ENCODE data around the gene PANK1. TPM values are rescaled to one million over a fixed set of nuclear protein-coding genes. Genes with fewer than 3 reads are reported as not detected.

Gene PANK1
- total and polyA plus RNA-seq, 9 of the 15 experiments (the other 6 are each of a cell fraction or from before 2014, with no cell fraction given) = 1.7 to 10.7 (median 6.5) TPM

DNA sequence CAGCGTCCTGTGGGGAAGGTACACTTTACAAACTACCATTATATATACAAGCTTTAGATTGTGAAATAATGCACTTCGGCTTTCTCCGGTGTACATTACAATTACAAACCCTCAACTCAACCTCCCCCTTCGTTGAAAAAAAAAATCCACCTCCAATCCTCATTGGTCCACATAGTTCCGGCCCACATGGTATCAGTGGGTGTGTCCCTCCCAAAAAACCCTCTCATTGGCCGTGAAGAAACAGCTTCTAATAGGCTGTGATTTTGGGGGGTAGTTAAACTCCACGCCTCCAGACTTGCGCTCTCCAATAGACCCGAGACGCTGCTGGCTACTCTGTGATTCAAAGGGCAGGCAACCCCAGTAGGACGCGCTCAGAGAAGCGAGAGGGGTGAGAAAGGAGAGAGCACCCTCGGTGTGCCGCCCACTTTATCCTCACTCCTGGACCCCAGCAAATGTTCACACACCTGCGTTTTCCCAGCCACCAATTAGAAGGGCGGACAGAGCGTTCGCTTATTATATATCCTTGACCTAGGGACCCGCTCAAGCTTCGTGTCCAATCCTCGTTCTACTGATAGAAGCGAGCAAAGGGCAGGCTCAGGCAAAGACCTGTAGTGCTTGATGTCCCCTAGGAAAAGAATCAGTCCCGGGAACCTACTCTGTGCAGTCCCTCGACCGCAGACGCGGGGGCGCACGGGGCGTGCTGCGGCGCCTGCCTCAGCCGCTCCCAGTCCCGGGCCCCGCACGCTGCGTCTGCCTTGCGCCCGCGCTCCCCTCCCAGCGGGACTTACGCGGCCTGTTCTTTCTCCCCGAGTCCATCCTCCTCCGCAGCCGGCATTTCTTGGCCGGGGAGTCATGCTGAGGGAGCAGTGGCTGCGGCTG, 991 bp downstream of the PANK1 start (continued):
- TF ChIP-seq RBM15 (IDR thresholded peaks at IDR 0.05; ENCODE audit: insufficient read depth, low read length) = no peak
- no peak for TF ChIP-seq FOXA1 (IDR thresholded peaks at IDR 0.05; ENCODE audit: borderline replicate concordance)
- TF ChIP-seq SMARCC2 (IDR thresholded peaks at IDR 0.05; ENCODE audit: low read depth) = no peak; the same call in 1 of the 2 replicates
- TF ChIP-seq, protein P1, sequence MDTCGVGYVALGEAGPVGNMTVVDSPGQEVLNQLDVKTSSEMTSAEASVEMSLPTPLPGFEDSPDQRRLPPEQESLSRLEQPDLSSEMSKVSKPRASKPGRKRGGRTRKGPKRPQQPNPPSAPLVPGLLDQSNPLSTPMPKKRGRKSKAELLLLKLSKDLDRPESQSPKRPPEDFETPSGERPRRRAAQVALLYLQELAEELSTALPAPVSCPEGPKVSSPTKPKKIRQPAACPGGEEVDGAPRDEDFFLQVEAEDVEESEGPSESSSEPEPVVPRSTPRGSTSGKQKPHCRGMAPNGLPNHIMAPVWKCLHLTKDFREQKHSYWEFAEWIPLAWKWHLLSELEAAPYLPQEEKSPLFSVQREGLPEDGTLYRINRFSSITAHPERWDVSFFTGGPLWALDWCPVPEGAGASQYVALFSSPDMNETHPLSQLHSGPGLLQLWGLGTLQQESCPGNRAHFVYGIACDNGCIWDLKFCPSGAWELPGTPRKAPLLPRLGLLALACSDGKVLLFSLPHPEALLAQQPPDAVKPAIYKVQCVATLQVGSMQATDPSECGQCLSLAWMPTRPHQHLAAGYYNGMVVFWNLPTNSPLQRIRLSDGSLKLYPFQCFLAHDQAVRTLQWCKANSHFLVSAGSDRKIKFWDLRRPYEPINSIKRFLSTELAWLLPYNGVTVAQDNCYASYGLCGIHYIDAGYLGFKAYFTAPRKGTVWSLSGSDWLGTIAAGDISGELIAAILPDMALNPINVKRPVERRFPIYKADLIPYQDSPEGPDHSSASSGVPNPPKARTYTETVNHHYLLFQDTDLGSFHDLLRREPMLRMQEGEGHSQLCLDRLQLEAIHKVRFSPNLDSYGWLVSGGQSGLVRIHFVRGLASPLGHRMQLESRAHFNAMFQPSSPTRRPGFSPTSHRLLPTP (IDR thresholded peaks at IDR 0.05; ENCODE audit: borderline replicate concordance, extremely low read depth, insufficient read length) = no peak
- TF ChIP-seq E2F3 (CRISPR knock-in tag; IDR thresholded peaks at IDR 0.05) = no peak
- TF ChIP-seq ZNF311 (CRISPR knock-in tag; IDR thresholded peaks at IDR 0.05) = no peak
- TF ChIP-seq RBFOX2 (IDR thresholded peaks at IDR 0.05; ENCODE audit: low read depth, low read length) = peak; percentile 78
- TF ChIP-seq CREB1 (IDR thresholded peaks at IDR 0.05) = no peak
- no peak for TF ChIP-seq CREB1 (CRISPR knock-in tag; IDR thresholded peaks at IDR 0.05)
- no peak for TF ChIP-seq TEAD1 (CRISPR knock-in tag; IDR thresholded peaks at IDR 0.05)
- TF ChIP-seq, protein P2, sequence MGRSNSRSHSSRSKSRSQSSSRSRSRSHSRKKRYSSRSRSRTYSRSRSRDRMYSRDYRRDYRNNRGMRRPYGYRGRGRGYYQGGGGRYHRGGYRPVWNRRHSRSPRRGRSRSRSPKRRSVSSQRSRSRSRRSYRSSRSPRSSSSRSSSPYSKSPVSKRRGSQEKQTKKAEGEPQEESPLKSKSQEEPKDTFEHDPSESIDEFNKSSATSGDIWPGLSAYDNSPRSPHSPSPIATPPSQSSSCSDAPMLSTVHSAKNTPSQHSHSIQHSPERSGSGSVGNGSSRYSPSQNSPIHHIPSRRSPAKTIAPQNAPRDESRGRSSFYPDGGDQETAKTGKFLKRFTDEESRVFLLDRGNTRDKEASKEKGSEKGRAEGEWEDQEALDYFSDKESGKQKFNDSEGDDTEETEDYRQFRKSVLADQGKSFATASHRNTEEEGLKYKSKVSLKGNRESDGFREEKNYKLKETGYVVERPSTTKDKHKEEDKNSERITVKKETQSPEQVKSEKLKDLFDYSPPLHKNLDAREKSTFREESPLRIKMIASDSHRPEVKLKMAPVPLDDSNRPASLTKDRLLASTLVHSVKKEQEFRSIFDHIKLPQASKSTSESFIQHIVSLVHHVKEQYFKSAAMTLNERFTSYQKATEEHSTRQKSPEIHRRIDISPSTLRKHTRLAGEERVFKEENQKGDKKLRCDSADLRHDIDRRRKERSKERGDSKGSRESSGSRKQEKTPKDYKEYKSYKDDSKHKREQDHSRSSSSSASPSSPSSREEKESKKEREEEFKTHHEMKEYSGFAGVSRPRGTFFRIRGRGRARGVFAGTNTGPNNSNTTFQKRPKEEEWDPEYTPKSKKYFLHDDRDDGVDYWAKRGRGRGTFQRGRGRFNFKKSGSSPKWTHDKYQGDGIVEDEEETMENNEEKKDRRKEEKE (IDR thresholded peaks at IDR 0.05; ENCODE audit: borderline replicate concordance in 1 of 2, control insufficient read depth in 1 of 2, low read depth in 2 of 2, low read length in 1 of 2) = no peak
- TF ChIP-seq MTF1 (CRISPR knock-in tag; IDR thresholded peaks at IDR 0.05; ENCODE audit: borderline replicate concordance) = no peak
- TF ChIP-seq, protein P3, sequence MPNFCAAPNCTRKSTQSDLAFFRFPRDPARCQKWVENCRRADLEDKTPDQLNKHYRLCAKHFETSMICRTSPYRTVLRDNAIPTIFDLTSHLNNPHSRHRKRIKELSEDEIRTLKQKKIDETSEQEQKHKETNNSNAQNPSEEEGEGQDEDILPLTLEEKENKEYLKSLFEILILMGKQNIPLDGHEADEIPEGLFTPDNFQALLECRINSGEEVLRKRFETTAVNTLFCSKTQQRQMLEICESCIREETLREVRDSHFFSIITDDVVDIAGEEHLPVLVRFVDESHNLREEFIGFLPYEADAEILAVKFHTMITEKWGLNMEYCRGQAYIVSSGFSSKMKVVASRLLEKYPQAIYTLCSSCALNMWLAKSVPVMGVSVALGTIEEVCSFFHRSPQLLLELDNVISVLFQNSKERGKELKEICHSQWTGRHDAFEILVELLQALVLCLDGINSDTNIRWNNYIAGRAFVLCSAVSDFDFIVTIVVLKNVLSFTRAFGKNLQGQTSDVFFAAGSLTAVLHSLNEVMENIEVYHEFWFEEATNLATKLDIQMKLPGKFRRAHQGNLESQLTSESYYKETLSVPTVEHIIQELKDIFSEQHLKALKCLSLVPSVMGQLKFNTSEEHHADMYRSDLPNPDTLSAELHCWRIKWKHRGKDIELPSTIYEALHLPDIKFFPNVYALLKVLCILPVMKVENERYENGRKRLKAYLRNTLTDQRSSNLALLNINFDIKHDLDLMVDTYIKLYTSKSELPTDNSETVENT (CRISPR knock-in tag; IDR thresholded peaks at IDR 0.05) = no peak
- TF ChIP-seq TRIM24 (IDR thresholded peaks at IDR 0.05) = no peak
- TF ChIP-seq, protein P4, sequence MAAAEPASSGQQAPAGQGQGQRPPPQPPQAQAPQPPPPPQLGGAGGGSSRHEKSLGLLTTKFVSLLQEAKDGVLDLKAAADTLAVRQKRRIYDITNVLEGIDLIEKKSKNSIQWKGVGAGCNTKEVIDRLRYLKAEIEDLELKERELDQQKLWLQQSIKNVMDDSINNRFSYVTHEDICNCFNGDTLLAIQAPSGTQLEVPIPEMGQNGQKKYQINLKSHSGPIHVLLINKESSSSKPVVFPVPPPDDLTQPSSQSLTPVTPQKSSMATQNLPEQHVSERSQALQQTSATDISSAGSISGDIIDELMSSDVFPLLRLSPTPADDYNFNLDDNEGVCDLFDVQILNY (CRISPR knock-in tag; IDR thresholded peaks at IDR 0.05) = no peak
- peak; percentile 10 for TF ChIP-seq RBM25 (IDR thresholded peaks at IDR 0.05; ENCODE audit: low read depth, low read length, severe bottlenecking)
- 0 out of 4 replicates have a peak, but pooled peaks of 1 of the 2 experiments have one; percentile 13 for TF ChIP-seq RAD21 (CRISPR knock-in tag; conservative IDR thresholded peaks at IDR 0.05 in 1 of 2, IDR thresholded peaks at IDR 0.05 in 1 of 2)
